HPDE6-E6E7 (cell line): ENCODE data around the gene KCNIP3.

Source experiments
- DNase-seq: peaks from one replicate; pipeline ENCODE4 v3.0.0; 2011; ENCODE audit warnings: missing footprints; ENCODE audit errors: extremely low spot score

Gene KCNIP3

DNA sequence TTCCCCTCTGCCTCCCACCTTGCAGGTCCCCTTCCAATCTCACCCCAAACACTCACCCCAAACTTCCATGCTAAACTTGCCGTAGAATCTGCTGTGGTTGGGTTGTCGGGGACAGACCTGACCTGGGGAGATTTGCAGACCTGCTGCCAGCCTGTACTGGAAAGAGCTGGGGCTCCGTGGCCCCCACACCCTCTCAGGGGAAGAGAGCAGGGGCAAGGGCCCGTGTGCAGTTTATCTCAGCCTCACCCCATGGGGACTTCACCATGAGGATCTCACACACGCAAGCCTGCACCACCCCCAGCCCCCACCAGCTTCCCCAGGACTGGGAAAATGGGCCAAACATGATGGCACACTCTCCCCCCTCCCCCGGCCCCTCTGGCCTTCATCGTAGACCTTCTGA, 30.7 kb downstream of the KCNIP3 start:
- no peak for DNase-seq

DNA sequence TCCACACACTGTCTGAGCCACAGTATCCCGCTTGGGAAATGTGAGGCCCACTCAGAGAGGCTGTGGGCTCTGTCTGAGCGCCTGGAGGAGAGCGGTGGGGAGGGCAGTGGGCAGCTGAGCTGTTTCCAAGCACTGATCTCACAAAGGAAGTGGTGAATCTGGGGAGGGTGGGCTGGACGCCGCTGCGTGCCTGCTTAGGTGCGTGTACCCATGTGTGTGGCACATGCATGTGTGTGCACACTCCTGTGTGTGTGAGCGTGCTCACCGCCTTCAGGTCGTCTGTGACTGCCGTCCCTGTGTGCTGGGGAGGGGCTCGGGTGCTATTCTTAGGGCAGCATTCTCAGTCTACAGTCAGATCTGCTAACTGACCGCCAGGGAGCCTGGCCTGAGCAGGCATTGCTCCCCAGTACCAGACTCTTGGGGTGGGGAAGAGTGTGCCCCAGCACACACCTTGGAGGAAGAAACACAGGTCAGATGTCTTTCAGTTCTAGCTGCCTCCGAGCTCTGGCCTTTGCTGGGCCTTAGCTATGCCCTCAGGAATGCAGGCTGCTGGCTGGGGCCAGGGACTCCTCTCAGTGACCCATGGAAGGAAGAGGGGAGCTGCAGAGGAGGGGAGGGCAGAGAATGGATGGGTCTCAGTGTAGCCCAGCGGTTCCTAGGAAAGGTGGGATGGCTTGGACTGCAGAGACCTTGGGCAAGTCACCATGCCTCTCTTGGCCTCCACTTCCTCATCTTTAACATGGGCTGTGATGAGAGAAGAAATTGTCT, 31.4 kb downstream of the KCNIP3 start:
- DNase-seq = no peak

DNA sequence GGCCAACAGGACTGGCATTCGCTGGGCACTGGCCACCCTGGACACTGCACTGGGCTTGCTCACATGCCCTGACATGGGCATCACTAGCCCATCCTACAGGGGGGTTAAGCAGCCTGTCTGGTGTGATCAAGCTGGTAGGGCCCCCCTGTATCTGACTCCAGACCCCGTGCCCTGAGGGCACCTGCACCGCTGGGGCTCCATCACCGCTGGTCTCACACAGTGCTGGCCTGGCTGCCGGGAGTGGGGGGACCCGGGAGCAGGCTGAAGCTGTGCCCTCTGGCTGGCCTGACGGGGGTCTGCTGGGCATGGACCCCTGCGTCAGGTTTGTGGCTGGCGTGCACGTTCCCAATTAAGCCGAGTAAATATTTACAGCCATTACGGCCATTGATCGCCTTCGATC, 32.3 kb downstream of the KCNIP3 start:
- DNase-seq = no peak

DNA sequence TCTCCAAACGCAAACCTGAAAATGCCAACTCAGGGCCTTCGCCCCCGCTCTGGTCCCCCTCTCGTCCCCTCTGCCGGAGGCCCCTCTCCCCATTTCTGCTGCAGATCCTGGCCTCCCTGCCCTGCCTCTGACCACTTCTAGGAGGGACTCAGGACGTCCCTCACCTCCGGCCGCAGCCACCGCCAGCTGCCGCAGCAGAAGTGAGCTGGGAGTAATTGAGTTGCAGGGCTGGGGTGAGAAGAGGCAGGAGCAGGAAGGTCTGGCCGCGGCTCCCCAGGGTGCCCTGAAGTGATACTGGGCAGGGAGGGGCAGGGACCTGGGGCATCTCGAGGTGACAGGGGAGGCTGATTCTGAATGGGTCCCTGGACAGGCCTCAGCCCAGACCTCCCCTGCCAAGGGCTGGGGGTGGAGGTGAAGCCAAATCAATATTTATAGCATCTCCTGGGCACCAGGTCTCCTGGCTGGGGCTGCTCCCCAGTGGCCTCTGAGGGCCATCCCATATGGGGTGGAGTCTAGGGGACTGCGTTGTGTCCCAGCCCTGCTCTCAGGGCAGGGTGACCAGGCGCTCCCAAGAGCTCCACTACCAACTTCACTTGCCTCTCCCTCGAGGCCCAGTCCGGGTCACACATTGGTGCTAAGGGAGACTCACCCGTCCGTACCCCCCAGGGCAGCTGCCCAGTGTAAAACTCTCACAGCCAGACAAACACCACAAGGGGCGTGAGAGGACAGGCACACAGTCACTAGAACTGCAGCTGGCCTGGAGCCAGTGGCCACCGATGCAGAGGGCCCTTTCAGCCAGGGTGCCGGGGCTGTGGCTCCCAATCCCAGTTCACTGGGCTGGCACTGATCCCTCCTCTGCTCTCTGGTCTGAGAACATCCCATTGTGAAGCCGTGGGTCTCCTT, 33.0 kb downstream of the KCNIP3 start:
- DNase-seq = no peak

DNA sequence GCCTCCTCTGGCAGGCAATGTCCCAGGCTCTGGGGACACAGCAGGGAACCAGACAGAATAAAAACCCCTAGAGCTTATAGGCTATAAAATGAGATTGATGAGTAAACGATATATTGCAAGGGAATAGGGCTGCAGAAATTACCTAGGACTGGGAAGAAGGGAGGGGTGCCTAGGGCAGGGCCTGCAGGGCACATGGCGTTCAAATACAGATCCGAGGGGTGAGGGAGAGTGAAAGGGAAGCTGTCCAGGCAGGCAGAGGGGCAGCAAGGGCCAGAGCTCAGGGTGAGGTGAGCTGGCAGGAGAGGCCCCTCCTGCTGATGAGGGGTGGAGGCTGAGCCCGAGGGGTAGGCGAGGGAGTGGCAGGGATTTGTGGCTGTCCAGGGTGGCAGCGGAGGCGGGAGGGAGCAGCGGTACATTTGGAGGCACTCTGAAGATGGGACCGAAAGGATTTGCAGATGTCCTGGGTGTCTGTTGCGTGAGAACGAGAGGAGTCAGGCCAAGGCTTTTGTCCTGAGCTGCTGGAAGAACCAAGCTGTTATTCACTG, 33.7 kb downstream of the KCNIP3 start:
- no peak for DNase-seq

DNA sequence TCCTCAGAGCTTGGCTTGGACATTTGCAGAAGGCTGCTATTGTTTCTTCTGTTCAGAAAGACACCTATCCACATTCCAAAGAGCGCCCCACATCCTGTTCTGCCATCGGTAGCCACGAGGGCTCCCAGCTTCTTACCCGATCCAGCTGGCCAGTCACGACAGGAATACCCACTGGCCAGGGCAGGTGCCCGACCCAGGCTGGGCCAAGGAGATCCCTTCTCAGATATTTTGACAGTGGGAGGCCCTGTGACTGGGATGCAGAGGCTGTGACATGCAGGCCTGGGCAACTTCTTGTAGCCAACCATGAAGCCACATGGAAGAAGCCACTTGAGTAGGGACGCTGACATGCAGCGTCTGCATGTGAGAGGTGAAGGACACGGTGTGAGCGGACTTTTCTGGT, 34.5 kb downstream of the KCNIP3 start:
- no peak for DNase-seq

DNA sequence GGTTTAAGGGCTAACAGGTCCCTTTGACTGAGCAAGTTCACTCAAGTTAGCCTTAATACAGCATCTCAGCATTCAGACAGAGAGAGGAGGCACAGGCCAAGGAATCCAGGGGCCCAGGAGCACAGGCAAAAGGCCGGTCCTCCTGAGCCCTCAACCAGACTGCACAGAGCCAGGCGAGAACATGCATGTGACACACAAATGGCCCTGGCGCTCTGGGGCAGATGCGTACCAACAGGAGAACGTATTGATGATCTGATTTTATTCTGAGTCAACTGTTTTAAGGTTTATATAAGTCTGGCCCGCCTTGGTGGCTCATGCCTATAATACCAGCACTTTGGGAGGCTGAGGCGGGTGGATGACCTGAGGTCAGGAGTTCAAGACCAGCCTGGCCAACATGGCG, 34.9 kb downstream of the KCNIP3 start:
- DNase-seq = no peak

DNA sequence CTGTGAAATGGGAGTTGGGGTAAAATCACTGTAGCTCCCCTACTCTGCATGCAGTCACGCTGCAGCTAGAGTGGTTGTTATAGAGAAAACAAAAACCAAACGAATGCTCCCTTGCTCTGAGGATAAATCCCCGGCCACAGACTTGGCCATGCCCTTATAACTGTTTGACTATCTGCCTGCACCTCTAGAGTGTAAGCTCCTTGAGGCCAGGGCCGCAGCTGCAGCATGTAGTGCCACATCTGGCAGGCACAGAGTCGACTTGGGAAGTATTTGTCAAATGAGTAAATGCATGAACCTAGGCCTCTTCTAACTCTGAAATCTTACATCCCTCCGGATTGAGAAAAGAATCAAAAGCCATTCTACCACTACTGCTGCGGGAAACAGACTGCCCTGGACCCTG, 35.9 kb downstream of the KCNIP3 start:
- DNase-seq = no peak

DNA sequence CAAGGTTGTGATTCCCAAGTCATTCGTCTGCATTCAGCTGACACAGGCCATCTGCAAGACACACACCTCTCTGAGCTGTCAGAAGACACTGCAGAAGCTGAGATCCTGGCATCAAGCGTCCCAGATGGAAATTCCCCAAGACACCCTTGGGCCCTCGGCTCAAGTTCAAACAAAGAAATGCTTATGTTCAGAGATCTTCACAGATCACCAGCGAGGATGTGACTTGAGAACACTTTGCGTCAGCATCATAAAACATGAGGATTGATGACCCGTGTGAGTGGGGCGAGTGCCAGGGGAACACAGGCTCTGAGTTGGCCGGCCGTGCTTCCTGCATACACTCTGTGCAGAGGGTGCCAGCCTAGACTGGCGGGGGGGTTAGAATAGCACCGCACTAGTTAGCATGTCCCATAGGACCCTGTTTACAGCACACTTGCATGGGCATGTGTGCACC, 36.8 kb downstream of the KCNIP3 start:
- DNase-seq = peak; percentile 82

DNA sequence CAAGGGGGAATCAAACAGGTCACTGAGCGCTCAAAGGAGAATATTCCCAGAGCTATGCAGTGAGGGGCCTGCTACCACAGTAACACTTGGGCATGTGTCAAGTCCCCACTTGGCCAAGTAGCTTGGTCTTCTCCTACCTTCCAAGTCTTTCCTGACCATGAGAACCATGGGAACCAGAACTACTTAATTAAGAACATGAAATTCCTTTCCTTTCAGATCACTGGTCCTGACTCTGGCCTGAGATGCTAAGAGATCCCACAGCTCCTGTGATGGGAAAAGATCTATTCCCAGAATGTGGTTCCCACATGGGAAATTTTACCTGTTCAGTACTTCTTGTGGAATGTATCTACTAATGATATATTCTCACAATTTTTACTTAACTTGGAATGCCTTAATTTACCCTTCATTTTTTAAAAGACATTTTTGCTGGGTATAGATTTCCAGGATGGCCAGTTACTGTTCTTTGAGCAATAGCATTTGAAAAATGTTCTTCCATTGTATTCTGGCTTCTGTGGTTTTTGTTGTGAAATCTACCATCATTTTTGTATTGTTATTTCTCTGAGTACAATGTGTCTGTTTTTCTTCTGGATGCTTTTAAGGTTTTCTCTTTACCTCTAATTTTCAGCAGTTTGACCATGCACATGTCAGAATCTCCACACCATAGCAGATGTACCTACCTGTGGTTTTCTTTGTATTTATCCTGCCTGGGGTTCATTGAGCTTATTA, 37.9 kb downstream of the KCNIP3 start:
- no peak for DNase-seq

DNA sequence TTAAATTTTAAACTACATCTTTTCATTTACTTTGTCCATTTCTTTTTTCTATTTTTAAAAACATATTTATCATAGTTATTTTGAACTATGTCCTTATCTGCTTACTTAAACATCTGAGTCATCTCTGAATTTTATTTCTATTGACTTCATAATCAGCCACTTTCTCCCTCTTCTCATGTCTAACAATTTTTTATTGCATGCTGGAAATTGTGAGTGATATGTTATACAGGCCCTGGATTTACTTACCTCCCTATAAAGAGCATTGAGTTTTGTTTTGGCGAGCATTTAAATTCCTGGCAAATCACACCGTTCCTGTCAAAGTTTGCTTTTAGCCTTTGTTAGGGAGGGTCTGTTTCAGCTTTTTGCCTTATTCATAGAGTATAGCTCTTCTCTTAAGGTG, 39.3 kb downstream of the KCNIP3 start:
- no peak for DNase-seq

DNA sequence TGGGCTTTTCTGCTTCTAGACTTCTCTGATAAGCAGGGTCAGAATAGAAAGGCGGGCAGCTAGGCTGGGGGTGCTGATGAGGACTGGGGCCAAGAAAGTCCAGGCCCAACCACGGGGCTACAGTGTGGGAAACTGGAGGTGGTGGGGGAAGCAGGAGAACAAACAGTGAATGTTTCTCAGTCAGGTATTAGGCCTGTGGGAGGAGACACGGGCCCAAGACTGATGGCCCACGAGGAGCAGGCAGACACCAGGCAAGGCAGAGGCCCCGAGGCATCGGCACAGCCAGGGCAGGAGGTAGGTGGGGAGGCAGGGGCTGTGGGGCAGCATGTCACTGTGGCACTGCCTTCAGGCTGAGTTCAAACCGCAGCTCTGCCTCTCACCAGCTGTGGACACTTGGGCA, 40.7 kb downstream of the KCNIP3 start:
- no peak for DNase-seq

DNA sequence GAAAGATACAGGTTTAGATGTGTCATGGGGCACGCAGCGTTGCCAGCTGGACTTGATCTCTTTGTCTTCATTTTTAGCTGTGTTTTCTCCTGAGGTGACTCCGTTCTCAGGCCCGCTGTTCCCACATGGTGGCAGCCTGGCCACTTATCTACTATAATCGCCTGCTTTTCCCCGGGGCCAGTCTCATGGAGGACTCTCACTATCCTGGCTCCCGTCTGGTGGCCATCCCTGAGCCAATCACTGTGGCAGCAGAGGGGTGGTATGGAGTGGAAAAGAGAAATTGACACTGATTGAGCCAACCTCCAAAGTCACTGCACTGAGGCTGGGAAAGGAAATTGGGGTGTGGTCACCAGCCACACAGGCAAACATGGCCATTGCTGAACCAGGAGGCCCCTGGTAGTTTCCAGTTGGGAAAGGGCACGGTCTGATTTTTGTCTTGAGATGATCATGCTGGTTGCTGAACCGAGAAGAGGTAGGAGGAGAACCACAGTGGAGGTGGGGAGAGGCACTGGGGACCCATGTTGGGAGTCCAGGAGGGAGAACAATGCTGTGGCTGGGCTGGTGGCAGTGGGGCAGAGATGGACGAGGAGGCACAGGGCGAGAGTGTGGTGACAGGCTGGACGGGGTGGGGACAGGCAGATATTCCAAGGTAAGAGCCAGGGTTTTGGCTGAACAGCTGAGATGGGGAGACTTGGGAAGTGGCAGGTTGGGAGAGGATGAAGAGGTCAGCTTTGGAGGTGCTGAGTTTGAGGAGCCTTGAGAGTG, 45.6 kb downstream of the KCNIP3 start:
- DNase-seq = no peak

DNA sequence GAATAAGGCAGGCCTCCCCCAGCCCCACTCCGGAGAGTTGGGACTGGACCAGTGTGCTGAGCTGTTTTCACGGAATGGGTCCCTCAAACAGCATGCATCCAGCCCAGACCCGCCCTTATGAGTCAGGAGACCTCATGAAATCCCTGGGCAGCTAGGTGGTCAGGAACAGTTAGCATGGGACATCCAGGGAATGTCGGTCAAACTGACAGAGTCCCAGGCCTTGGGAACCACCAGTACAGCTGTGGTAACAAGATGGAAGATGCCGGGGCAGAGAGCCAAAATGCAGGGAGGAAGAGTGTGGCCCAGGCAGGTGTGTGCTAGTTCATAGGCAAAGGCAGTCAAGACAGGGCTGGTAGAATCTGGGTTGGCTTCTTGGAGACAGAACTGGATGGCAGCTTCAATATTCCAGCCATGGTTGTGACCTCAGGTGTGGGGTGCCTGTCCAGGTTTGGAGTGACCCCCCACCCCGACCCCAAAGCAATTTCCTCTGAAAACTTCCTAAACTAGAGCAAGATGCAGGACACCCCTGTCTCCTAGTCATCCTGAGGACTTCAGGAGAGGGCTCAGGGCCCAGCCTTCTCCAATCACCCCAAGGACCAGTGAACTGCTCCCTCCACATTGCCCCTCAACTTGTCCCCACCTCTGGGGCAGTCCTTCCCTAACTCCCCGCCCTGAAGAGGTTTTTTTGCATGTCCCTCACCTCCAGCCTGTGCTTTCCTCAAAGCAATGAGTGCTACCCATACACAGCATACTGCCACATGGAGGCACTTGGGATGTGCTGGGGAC, 46.5 kb downstream of the KCNIP3 start:
- peak; percentile 23 for DNase-seq

DNA sequence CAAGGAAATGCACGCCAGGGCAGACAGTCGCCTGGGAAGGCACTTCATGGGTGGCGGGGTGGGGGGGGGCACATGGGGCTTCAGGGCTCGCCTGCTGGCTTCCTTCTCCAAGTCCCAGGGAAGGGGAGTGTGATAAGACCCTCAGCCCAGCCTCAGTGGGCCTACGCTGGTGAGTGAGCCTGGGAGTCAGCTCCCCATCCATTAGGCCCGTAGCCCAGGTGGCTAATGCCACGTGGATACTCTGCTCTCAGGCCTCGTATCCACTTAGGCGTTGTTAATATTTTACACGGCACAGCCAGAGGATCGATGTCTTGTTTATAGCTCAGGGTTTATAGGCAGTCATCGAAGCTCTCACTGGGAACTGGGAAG, 47.1 kb downstream of the KCNIP3 start:
- no peak for DNase-seq

DNA sequence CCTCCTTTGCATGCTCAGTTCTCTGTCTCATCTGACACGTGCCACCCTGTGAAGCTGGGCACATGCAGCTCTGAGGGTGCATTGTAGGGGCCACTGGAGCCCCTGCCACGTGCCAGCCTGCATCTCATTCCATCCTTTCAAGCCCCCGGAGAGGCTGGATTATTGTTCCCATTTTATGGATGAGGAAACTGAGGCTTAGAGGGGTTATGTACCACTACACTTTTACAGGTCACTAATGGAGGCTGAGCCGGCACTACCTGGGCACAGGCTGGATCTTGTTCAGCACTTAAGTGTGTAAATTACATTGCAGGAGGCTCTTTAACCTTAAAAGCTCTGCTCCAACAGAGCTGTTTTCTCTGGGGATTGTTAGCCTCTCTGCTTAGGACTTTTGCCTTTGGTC, 47.5 kb downstream of the KCNIP3 start:
- no peak for DNase-seq

DNA sequence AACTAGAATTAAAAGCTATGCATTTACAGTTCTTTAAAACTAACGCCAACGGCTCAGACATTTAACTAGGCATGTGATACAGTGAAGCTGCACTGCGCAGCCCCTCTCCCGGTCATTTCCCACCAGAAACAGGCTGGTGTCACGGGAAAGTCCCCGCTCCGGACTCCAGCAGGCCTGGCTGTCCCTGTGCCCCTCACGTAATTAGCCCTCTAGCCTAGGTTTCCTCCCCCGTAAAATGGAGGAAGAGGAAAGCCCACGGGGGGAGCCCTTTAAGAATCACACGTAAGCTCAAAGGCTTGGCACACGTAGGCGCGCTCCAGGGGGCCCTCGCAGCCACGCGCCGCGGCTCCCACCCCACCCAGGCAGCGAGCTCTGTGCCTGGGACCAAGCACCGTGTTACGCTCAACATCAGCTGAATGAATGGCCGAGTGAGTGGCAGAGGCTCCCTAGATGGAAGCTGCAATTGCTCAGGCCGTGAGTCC, 48.0 kb downstream of the KCNIP3 start:
- no peak for DNase-seq

DNA sequence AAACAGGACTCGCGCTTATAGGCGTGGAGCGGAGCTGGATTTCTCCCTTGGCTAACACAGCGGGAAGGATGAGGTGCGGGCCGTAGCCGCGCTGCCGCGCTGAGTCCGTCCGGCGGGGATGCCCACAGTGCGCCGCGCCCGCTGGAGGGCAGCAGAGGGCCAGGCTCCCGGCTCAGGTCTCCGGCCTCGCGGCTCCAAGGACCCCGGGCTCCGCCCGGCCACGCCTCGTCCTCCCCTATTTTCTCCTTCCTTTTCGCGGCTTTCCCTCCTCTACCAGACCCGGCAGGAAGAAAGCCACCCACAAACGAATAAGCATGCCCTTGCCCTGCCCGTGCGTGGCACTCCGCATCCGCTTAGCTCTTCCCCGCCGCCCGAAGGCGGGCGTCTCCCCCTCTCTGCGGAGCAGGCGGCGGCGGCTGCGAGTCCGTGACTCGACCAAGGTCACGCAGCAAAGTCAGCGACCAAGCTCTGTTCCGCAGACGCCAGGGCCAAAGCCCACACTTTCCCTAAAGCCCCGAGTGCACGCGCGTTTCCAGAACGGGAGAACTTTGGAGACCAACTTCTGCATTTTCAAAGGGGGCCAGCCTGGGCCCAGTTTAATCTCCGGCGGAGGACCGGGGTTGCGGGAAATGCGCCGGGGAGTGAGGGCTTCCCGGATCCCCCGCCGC, 48.5 kb downstream of the KCNIP3 start:
- DNase-seq = peak; percentile 90

DNA sequence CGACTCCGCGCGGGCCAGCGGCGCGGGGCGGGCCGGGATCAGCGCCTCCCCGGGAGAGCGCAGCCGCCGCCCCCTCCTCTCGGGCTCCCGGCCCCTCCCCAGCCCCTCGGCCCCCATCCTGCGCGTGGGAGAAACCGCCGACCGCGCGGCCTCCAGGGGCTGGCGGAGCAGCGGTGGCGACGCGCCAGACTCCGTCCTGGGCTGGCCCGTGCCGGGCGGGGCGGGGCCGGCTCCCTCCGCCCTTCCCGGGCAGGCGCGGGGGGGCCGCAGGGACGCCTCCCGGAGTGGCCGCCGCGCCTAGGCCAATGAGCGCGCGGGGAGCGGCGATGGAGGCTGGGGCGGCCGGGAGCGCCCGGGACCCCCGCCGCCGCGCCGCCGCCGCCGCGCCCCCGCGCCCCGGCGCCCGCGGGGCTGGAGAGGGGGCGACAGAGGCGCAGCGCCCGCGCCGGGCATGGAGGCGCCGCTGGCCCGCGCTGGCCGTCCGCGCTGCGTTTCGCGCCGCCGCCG, 49.1 kb downstream of the KCNIP3 start:
- peak; percentile 63 for DNase-seq
